Activated CD8-positive, alpha-beta T cell treated with anti-CD3 and anti-CD28 coated beads, Interleukin-2, amount 10 ng/mL, durations not matched to agents 7 days and 5 days (primary cell): ENCODE measurements around the gene FGF16. TPM values are rescaled to one million over a fixed set of nuclear protein-coding genes. Genes with fewer than 3 reads are reported as not detected.
A peak's percentile ranks its signal among the peaks of the same experiment; 100 is the strongest.
"Not testable (repeated sequence)": the region's sequence is repeated elsewhere in the genome, so short reads cannot be mapped to it uniquely, and the experiment has no call there.

Source experiments
- ATAC-seq: fragments of 150-1000 bp; cut with Tn5 transposase; one replicate; pipeline ENCODE4 v1.10.0; 2021; ENCODE audit warnings: moderate library complexity
- CTCF ChIA-PET: fragments of 350-600 bp; sonication (Branson Sonifier 250); formaldehyde crosslinking; loops from one replicate; lab custom pipeline; 2021; ENCODE audit warnings: antibody characterized with exemption; lab: Charles Lee
- POLR2A ChIA-PET: fragments of 350-600 bp; sonication (Branson Sonifier 250); formaldehyde crosslinking; loops from one replicate; lab custom pipeline; 2021; ENCODE audit warnings: antibody characterized with exemption; lab: Charles Lee
- DNase-seq: peaks from one replicate; pipeline ENCODE4 v3.0.0-alpha.2; 2020
- H3K27ac Mint-ChIP-seq: one replicate; pipeline ENCODE4 v1.8.0; 2021; ENCODE audit warnings: mild to moderate bottlenecking, mixed read lengths
- H3K27me3 Mint-ChIP-seq: one replicate; pipeline ENCODE4 v1.8.0; 2021; ENCODE audit warnings: low read depth, mixed read lengths
- H3K36me3 Mint-ChIP-seq: one replicate; pipeline ENCODE4 v1.8.0; 2021; ENCODE audit warnings: low read depth, mixed read lengths
- H3K4me1 Mint-ChIP-seq: one replicate; pipeline ENCODE4 v1.8.0; 2021; ENCODE audit warnings: low read depth, mixed read lengths
- H3K4me3 Mint-ChIP-seq: one replicate; pipeline ENCODE4 v1.8.0; 2021; ENCODE audit warnings: mild to moderate bottlenecking, mixed read lengths
- H3K9me3 Mint-ChIP-seq: one replicate; pipeline ENCODE4 v1.8.0; 2022; ENCODE audit warnings: mixed read lengths; ENCODE audit not compliant: insufficient read depth
- total RNA-seq, 2 experiments: library from RNA; stranded (reverse); gene quantifications; one replicate each; pipeline ENCODE4 v1.2.3, GENCODE V29; 2021

The FGF16 gene
- not detected for total RNA-seq

GRCh38 chrX:77446908-77447652 lies at the start of gene FGF16:
Gene FGF16, plus strand, starts transcription at chrX:77447389. Its CDS starts 286 bp downstream, at chrX:77447675.
- Mint-ChIP-seq H3K9me3 (no peaks in the 10 kb centered on the region), H3K27ac (no peak within 1 kb of the TSS), H3K36me3 (no peaks in the 10 kb centered on the region), H3K27me3 (peaks cover 7% of the 10 kb centered on the region), H3K4me3 (peak within 1 kb of the TSS; percentile 50), H3K4me1 (peaks cover 7% of the 10 kb centered on the region)
- no peak for DNase-seq
- CTCF ChIA-PET = interaction anchor here (1.7 kb wide), 1 partner anchor 452 kb away, joined by 5 read pairs; the partner anchor contains the start of gene COX7B
- POLR2A ChIA-PET = no interaction called here
- ATAC-seq = peak; percentile 71

DNA sequence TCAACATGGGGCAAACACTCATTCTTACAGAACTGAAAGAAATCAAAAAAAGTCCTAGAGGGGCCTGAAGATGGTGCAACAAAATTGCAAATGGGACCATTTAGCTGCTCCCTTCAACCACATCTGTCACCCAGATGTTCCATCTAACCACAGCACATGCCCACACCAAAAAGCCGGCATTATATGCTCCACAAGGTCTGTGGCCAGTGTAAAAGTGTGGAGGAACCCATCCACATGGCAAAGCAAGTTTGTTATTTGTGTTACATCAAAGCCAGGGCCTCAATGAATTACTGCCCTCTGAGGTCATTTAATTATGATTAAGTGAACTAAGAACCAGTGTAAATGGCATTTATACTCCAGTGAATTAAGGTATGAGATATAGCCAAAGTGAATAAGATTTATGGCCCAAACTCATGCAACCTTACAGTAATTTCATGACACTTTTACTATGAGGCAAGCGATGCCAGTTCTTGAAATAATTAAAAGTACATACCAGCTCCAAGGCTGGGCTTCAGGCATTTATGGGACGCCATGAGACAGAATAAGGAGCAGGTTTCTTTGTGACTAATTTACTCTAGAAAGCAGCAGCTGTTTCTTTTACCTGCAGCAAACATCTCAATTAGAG lies 48.7 kb upstream of the FGF16 start:
- H3K9me3 Mint-ChIP-seq = no peaks in the 10 kb centered on the region
- ATAC-seq (no peak), DNase-seq (no peak)
- no peak overlapping the region for H3K27ac Mint-ChIP-seq
- H3K4me1 Mint-ChIP-seq = no peaks in the 10 kb centered on the region
- ChIA-PET POLR2A (no interaction called here), CTCF (no interaction called here)
- no peak overlapping the region for H3K4me3 Mint-ChIP-seq
- H3K27me3 Mint-ChIP-seq = no peaks in the 10 kb centered on the region
- no peaks in the 10 kb centered on the region for H3K36me3 Mint-ChIP-seq

- CTCF ChIA-PET = no interaction called here
Observed at GRCh38 chrX:77404419-77404818, 42.8 kb upstream of the FGF16 start.

GRCh38 chrX:77407821-77408220 lies 39.4 kb upstream of the FGF16 start:
- CTCF ChIA-PET, H3K27me3 Mint-ChIP-seq, H3K9me3 Mint-ChIP-seq, H3K4me1 Mint-ChIP-seq, H3K4me3 Mint-ChIP-seq, H3K36me3 Mint-ChIP-seq, DNase-seq, ATAC-seq, POLR2A ChIA-PET, H3K27ac Mint-ChIP-seq: not testable (repeated sequence)

More at GRCh38 chrX:77404419-77404818, 42.8 kb upstream of the FGF16 start:
- Mint-ChIP-seq H3K36me3 (no peaks in the 10 kb centered on the region), H3K4me3 (no peak overlapping the region), H3K4me1 (no peaks in the 10 kb centered on the region), H3K27ac (no peak overlapping the region), H3K9me3 (no peaks in the 10 kb centered on the region), H3K27me3 (no peaks in the 10 kb centered on the region)
- ATAC-seq (no peak), DNase-seq (no peak)
- POLR2A ChIA-PET = no interaction called here

DNA sequence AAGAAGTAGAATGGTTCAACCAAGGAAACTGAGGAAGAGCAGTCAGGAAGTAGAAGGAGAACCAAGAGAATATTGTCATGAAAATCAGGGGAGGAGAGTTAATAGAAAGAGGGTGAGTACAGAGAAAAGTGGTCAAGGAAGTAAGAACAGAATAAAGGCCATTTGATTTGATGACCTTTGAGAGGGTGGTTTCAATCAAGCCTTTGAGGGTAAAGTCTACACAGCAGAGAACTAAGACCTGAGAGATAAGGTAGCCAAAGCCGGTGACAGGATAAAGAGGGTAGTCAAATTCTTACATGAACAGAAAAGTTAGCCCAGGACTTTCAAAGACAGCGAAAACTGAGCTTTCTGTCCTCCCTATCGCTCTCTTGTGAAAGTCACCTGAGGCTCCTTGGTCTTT lies 34.6 kb upstream of the FGF16 start:
- DNase-seq (no peak), ATAC-seq (no peak)
- Mint-ChIP-seq H3K4me3 (no peak overlapping the region), H3K27me3 (no peaks in the 10 kb centered on the region), H3K36me3 (no peaks in the 10 kb centered on the region), H3K4me1 (no peaks in the 10 kb centered on the region), H3K9me3 (no peaks in the 10 kb centered on the region), H3K27ac (no peak overlapping the region)
- POLR2A ChIA-PET = no interaction called here
- CTCF ChIA-PET = no interaction called here

- Mint-ChIP-seq H3K4me1 (no peaks in the 10 kb centered on the region), H3K9me3 (no peaks in the 10 kb centered on the region), H3K36me3 (no peaks in the 10 kb centered on the region), H3K27ac (no peak overlapping the region), H3K4me3 (no peak overlapping the region), H3K27me3 (no peaks in the 10 kb centered on the region)
- POLR2A ChIA-PET = no interaction called here
- DNase-seq (no peak), ATAC-seq (no peak)
- CTCF ChIA-PET = no interaction called here
Observed at GRCh38 chrX:77415161-77415560, 32.0 kb upstream of the FGF16 start.

DNA sequence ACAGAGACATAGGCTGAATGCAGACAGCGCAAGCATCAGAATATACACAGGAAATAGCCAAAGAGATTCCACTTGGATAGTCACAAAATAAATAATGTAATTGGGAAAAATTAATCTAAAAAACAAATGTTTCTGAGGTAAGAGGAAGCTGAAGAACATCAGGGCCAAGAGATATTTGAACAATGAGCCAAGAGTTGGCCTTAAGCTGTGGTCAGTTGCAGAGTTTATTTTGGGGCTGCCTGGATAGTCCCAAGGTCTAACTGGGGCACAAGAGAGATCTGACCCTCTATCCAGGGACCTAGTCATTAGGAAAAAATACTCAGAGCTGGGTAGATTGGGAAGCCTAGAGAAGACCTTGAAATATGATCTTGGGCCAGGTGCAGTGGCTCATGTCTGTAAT lies 31.3 kb upstream of the FGF16 start:
- H3K27ac Mint-ChIP-seq = no peak overlapping the region
- no peak for DNase-seq
- H3K36me3 Mint-ChIP-seq = no peaks in the 10 kb centered on the region
- no peaks in the 10 kb centered on the region for H3K4me1 Mint-ChIP-seq
- H3K27me3 Mint-ChIP-seq = no peaks in the 10 kb centered on the region
- ChIA-PET POLR2A (no interaction called here), CTCF (no interaction called here)
- no peak for ATAC-seq
- no peaks in the 10 kb centered on the region for H3K9me3 Mint-ChIP-seq
- H3K4me3 Mint-ChIP-seq = no peak overlapping the region

- Mint-ChIP-seq H3K27ac (no peak overlapping the region), H3K4me3 (no peak overlapping the region), H3K36me3 (no peaks in the 10 kb centered on the region), H3K4me1 (no peaks in the 10 kb centered on the region), H3K27me3 (no peaks in the 10 kb centered on the region), H3K9me3 (no peaks in the 10 kb centered on the region)
- ChIA-PET CTCF (no interaction called here), POLR2A (no interaction called here)
- DNase-seq (no peak), ATAC-seq (no peak)
Observed at GRCh38 chrX:77422891-77423648, 24.1 kb upstream of the FGF16 start.

GRCh38 chrX:77426811-77427210 lies 20.4 kb upstream of the FGF16 start:
- no peaks in the 10 kb centered on the region for H3K36me3 Mint-ChIP-seq
- H3K27ac Mint-ChIP-seq = no peak overlapping the region
- ATAC-seq (no peak), DNase-seq (no peak)
- ChIA-PET POLR2A (no interaction called here), CTCF (no interaction called here)
- no peaks in the 10 kb centered on the region for H3K27me3 Mint-ChIP-seq
- no peaks in the 10 kb centered on the region for H3K4me1 Mint-ChIP-seq
- H3K9me3 Mint-ChIP-seq = no peaks in the 10 kb centered on the region
- no peak overlapping the region for H3K4me3 Mint-ChIP-seq

- DNase-seq (no peak), ATAC-seq (no peak)
- Mint-ChIP-seq H3K9me3 (no peaks in the 10 kb centered on the region), H3K27ac (no peak overlapping the region), H3K36me3 (no peaks in the 10 kb centered on the region), H3K4me3 (no peak overlapping the region), H3K4me1 (no peaks in the 10 kb centered on the region), H3K27me3 (no peaks in the 10 kb centered on the region)
- POLR2A ChIA-PET = no interaction called here
- CTCF ChIA-PET = no interaction called here
Observed at GRCh38 chrX:77427611-77428010, 19.6 kb upstream of the FGF16 start.

GRCh38 chrX:77428551-77428950 lies 18.6 kb upstream of the FGF16 start:
- ChIA-PET POLR2A (no interaction called here), CTCF (no interaction called here)
- Mint-ChIP-seq H3K27ac (no peak overlapping the region), H3K9me3 (no peaks in the 10 kb centered on the region), H3K4me1 (no peaks in the 10 kb centered on the region), H3K4me3 (no peak overlapping the region), H3K27me3 (no peaks in the 10 kb centered on the region), H3K36me3 (no peaks in the 10 kb centered on the region)
- no peak for ATAC-seq
- DNase-seq = no peak

GRCh38 chrX:77431227-77431626 lies 16.0 kb upstream of the FGF16 start:
- Mint-ChIP-seq H3K4me3 (no peak overlapping the region), H3K9me3 (no peaks in the 10 kb centered on the region), H3K27ac (no peak overlapping the region), H3K36me3 (no peaks in the 10 kb centered on the region), H3K27me3 (no peaks in the 10 kb centered on the region), H3K4me1 (no peaks in the 10 kb centered on the region)
- ATAC-seq (no peak), DNase-seq (no peak)
- POLR2A ChIA-PET = no interaction called here
- CTCF ChIA-PET = no interaction called here
